Measurements from ENCODE around the gene ZNF32. TPM values are rescaled to one million over a fixed set of nuclear protein-coding genes. Genes with fewer than 3 reads are reported as not detected.

Gene ZNF32
- total RNA-seq, 1 experiment from 2014 or later, result 23.9 TPM

DNA sequence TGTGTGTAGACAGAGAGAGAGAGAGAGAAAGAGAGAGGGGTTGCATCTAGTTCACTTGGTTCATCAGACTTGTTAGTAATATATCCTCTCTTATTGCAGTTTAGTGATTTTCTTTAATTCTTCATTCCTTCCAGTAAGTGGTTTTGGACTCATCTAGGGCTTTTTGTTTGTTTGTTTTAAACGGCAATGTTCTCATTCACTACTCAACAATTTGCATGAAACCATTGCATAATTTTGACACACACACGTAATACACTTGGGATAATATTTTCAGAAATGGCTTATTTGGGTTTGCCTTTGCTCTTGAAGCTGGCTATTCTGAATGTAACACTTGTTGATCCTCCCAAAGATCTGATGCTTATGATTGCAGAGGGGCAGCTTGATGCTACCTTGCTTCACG is 16.4 kb upstream of the ZNF32 start (continued):
- TF ChIP-seq, protein P1, sequence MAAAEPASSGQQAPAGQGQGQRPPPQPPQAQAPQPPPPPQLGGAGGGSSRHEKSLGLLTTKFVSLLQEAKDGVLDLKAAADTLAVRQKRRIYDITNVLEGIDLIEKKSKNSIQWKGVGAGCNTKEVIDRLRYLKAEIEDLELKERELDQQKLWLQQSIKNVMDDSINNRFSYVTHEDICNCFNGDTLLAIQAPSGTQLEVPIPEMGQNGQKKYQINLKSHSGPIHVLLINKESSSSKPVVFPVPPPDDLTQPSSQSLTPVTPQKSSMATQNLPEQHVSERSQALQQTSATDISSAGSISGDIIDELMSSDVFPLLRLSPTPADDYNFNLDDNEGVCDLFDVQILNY (CRISPR knock-in tag; IDR thresholded peaks at IDR 0.05), result no peak
- no peak for TF ChIP-seq AR (CRISPR knock-in tag; IDR thresholded peaks at IDR 0.05)

- H3K27ac Mint-ChIP-seq, result no peak overlapping the region
- H3K36me3 Mint-ChIP-seq, result no peaks in the 10 kb centered on the region
- no peak overlapping the region for H3K4me3 Mint-ChIP-seq
- H3K9me3 Mint-ChIP-seq, result peaks cover 6% of the 10 kb centered on the region
- TF ChIP-seq MYBL2 (CRISPR knock-in tag; IDR thresholded peaks at IDR 0.05), result no peak
- ChIA-PET POLR2A (no interaction called here), CTCF (no interaction called here)
- DNase-seq (ENCODE audit: low spot score) (no peak), ATAC-seq (no peak)
- peaks cover 2% of the 10 kb centered on the region; the same call in 1 of the 2 replicates for H3K27me3 Mint-ChIP-seq (ENCODE audit: low read depth)
- peaks cover 7% of the 10 kb centered on the region for H3K4me1 Mint-ChIP-seq
Measured at GRCh38 chr10:43658227-43658626, 9.5 kb upstream of the ZNF32 start.

GRCh38 chr10:43655311-43655710 is 6.6 kb upstream of the ZNF32 start:
- Mint-ChIP-seq H3K4me3 (no peak overlapping the region), H3K4me1 (peaks cover 14% of the 10 kb centered on the region), H3K9me3 (no peaks in the 10 kb centered on the region), H3K27ac (no peak overlapping the region), H3K27me3 (ENCODE audit: low read depth) (peaks cover 14% of the 10 kb centered on the region), H3K36me3 (no peaks in the 10 kb centered on the region)
- ChIA-PET POLR2A (interaction anchor here (0.6 kb wide), 1 partner anchor 37 kb away, joined by 4 read pairs; no protein-coding TSS in a partner anchor), CTCF (no interaction called here)
- DNase-seq (ENCODE audit: low spot score) (no peak), ATAC-seq (no peak)
- TF ChIP-seq ZNF281 (CRISPR knock-in tag; IDR thresholded peaks at IDR 0.05), result no peak
- TF ChIP-seq ZNF423 (CRISPR knock-in tag; IDR thresholded peaks at IDR 0.05), result no peak
- no peak for TF ChIP-seq NR3C1 (CRISPR knock-in tag; conservative IDR thresholded peaks at IDR 0.05; ENCODE audit: low read depth)
- no peak for TF ChIP-seq CREM (CRISPR knock-in tag; IDR thresholded peaks at IDR 0.05)

DNA sequence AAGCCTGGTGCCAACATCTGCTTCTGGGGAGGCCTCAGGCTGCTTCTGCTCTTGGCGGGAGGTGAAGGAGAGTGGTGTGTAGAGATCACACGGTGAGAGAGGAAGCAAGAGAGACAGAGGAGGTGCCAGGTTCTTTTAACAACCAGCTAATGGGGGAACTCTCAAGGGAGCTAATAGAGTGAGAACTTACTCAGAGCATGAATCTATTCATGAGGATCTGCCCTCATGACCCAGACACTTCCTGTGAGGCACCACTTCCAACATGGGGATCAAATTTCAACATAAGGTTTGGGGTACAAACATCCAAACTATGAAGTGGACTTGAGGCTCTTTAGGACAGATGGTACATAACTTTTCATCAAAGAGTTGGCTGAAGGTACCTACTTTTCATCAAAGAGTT is 5.1 kb upstream of the ZNF32 start:
- no peaks in the 10 kb centered on the region for H3K9me3 Mint-ChIP-seq
- no peak overlapping the region for H3K27ac Mint-ChIP-seq
- ATAC-seq (no peak), DNase-seq (ENCODE audit: low spot score) (no peak)
- H3K36me3 Mint-ChIP-seq, result no peaks in the 10 kb centered on the region
- H3K4me1 Mint-ChIP-seq, result peaks cover 20% of the 10 kb centered on the region
- TF ChIP-seq ZNF423 (CRISPR knock-in tag; IDR thresholded peaks at IDR 0.05) (no peak), GRHL2 (CRISPR knock-in tag; IDR thresholded peaks at IDR 0.05; ENCODE audit: insufficient replicate concordance, severe bottlenecking) (no peak), RORB (CRISPR knock-in tag; IDR thresholded peaks at IDR 0.05) (no peak), TEAD4 (CRISPR knock-in tag; IDR thresholded peaks at IDR 0.05) (no peak), MYBL2 (CRISPR knock-in tag; IDR thresholded peaks at IDR 0.05) (no peak), IRF2 (CRISPR knock-in tag; IDR thresholded peaks at IDR 0.05; ENCODE audit: borderline replicate concordance, low read depth) (no peak), RELA (CRISPR knock-in tag; IDR thresholded peaks at IDR 0.05; ENCODE audit: borderline replicate concordance) (no peak), STAT6 (CRISPR knock-in tag; conservative IDR thresholded peaks at IDR 0.05; ENCODE audit: low read depth) (no peak), ATF1 (CRISPR knock-in tag; IDR thresholded peaks at IDR 0.05) (no peak), ESRRA (CRISPR knock-in tag; IDR thresholded peaks at IDR 0.05; ENCODE audit: borderline replicate concordance) (no peak)
- TF ChIP-seq, protein P2, sequence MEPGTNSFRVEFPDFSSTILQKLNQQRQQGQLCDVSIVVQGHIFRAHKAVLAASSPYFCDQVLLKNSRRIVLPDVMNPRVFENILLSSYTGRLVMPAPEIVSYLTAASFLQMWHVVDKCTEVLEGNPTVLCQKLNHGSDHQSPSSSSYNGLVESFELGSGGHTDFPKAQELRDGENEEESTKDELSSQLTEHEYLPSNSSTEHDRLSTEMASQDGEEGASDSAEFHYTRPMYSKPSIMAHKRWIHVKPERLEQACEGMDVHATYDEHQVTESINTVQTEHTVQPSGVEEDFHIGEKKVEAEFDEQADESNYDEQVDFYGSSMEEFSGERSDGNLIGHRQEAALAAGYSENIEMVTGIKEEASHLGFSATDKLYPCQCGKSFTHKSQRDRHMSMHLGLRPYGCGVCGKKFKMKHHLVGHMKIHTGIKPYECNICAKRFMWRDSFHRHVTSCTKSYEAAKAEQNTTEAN (CRISPR knock-in tag; IDR thresholded peaks at IDR 0.05), result no peak
- TF ChIP-seq, protein P3, sequence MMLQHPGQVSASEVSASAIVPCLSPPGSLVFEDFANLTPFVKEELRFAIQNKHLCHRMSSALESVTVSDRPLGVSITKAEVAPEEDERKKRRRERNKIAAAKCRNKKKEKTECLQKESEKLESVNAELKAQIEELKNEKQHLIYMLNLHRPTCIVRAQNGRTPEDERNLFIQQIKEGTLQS (CRISPR knock-in tag; conservative IDR thresholded peaks at IDR 0.05), result no peak
- TF ChIP-seq, protein P1 (CRISPR knock-in tag; IDR thresholded peaks at IDR 0.05), result no peak
- CTCF ChIA-PET, result no interaction called here
- no peak overlapping the region for H3K4me3 Mint-ChIP-seq
- peaks cover 29% of the 10 kb centered on the region for H3K27me3 Mint-ChIP-seq (ENCODE audit: low read depth)
- POLR2A ChIA-PET, result no interaction called here

Measured in WTC11 (cell line).